ENCODE measurements around the gene TMC8.

Gene TMC8

DNA sequence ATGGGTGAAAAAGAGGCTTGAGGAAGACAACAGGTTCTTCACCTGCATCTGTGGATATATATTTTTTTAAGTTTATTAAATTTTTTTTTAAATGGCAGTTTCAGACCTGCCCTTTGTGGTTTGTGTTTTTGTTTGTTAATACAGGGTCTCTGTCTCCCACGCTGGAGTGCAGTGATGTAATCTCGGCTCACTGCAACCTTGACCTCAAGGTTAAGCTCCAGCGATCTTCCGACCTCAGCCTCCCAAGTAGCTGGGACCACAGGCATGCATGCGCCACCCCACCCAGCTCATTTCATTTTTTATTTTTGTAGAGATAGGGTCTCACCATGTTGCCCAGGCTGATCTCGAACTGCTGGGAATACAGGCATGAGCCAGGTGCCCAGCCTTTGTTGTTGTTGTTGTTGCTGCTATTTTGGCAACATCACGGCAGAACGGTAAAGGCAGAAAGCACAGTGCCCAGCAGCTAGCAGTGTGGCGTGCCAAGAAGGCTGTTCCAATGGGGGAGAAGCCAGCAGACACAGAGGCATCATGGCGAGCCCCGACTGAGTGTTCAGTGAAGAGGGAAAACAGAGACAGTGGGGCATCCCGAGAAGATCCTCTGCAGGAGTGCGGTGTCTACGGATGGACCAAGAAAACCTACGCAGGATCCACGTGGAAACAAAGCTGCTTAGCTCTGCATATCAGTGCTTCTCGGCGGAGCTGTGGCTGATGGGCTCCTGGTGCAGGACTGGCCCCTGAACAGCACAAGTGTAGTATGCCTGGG lies 21.7 kb upstream of the TMC8 start:
- no peak overlapping the region for H3K4me2 ChIP-seq (ENCODE audit: low read length)
- no peak overlapping the region for H3K4me3 ChIP-seq (ENCODE audit: low read depth, low read length)
- no peaks in the 10 kb centered on the region for H3K27me3 ChIP-seq (ENCODE audit: control insufficient read depth, insufficient read depth, low read length)
- no peaks in the 10 kb centered on the region for H3K79me2 ChIP-seq
- no peak overlapping the region for H3K9ac ChIP-seq
- TF ChIP-seq CTCF (IDR thresholded peaks at IDR 0.05): no peak
- no peak overlapping the region for H3K27ac ChIP-seq
- no peaks in the 10 kb centered on the region for H3K9me3 ChIP-seq (ENCODE audit: control insufficient read depth, low read length)
- H3K36me3 ChIP-seq (ENCODE audit: control insufficient read depth, insufficient read depth, low read length): no peaks in the 10 kb centered on the region
- no peak overlapping the region for H2AFZ ChIP-seq
- H3K4me1 ChIP-seq: peaks cover 4% of the 10 kb centered on the region

DNA sequence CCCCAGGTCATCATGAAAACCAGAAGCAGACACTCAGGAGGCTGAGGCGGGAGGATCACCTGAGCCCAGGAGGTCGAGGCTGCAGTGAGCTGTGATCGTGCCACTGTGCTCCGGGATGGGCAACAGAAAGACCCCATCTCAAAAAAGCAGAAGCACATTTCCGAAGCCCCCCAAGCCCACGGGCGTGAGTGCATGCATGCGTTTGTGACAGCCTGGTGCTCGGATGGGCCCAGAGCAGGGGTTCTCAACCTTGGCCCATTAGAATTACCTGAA lies 21.1 kb upstream of the TMC8 start:
- no peak for TF ChIP-seq CTCF (IDR thresholded peaks at IDR 0.05)
- H3K4me3 ChIP-seq (ENCODE audit: low read depth, low read length): no peak overlapping the region
- no peak overlapping the region for H3K9ac ChIP-seq
- no peaks in the 10 kb centered on the region for H3K79me2 ChIP-seq
- no peaks in the 10 kb centered on the region for H3K9me3 ChIP-seq (ENCODE audit: control insufficient read depth, low read length)
- H3K27ac ChIP-seq: no peak overlapping the region
- H2AFZ ChIP-seq: no peak overlapping the region
- peaks cover 4% of the 10 kb centered on the region for H3K4me1 ChIP-seq
- H3K36me3 ChIP-seq (ENCODE audit: control insufficient read depth, insufficient read depth, low read length): no peaks in the 10 kb centered on the region
- H3K27me3 ChIP-seq (ENCODE audit: control insufficient read depth, insufficient read depth, low read length): no peaks in the 10 kb centered on the region
- no peak overlapping the region for H3K4me2 ChIP-seq (ENCODE audit: low read length)

DNA sequence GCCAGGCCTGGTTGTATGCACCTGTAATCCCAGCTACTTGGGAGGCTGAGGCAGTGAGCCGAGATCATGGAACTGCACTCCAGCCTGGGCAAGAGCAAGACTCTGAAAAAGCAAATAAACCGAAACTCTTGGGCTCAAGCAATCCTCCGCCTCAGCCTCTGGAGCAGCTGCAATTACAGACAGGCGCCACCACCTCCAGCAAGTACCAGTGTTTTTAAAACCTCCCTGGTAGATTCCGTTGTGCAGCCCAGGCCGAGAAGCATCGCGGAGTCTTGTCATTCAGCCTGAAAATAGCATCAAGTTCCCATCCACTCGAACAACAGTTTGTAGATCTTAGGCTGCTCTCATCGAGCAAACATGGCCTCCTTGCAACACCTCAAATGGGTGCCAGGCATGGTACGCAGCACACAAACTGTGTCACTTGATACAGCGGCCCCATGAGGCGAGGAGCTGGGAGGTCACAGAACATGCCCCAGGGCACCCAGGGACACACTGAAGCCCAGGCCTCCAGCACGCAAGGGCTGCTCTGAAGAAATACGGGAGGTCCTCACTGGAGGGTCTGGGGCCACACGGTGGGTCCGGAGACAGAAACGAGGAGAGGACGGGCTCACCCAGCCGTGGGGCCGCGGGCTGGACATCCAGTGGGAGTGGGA lies 20.1 kb upstream of the TMC8 start:
- H3K9ac ChIP-seq: no peak overlapping the region
- no peak overlapping the region for H2AFZ ChIP-seq
- H3K4me2 ChIP-seq (ENCODE audit: low read length): no peak overlapping the region
- H3K27ac ChIP-seq: no peak overlapping the region
- TF ChIP-seq CTCF (IDR thresholded peaks at IDR 0.05): no peak
- H3K4me1 ChIP-seq: peaks cover 4% of the 10 kb centered on the region
- H3K4me3 ChIP-seq (ENCODE audit: low read depth, low read length): no peak overlapping the region
- no peaks in the 10 kb centered on the region for H3K27me3 ChIP-seq (ENCODE audit: control insufficient read depth, insufficient read depth, low read length)
- H3K79me2 ChIP-seq: no peaks in the 10 kb centered on the region
- H3K36me3 ChIP-seq (ENCODE audit: control insufficient read depth, insufficient read depth, low read length): no peaks in the 10 kb centered on the region
- no peaks in the 10 kb centered on the region for H3K9me3 ChIP-seq (ENCODE audit: control insufficient read depth, low read length)

DNA sequence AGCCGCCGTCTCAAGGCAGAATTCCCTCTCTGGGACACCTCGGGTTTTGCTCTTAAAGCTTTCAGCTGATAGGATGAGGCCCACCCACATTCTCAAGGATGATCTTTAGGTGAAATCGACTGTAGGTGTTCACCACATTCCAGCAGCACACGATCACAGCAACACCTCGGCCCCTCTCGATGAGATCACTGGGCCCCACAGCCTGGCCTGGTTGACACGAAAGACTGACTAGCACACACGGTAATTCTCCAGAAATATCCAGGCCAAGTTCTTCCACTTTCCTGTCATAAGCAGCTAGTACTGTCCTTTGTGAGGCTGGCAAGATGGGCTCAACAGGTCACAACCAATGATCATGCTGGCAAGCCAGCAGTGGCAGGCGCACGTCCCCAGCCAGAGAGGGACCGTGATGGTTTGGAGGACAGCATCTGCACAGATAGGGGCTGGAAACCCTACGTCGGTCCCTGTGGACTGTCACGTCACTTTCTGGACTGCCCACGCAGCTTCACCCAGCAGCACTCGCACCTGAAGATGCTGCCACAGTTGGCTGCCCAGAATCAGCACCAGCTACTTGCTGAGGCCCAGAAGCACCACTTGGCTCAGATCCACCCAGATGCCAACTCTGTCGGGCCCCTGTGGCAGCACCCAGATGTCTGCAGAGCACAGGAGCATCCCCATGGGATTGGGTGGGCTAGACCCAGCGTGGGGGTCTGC lies 19.4 kb upstream of the TMC8 start:
- no peak overlapping the region for H3K27ac ChIP-seq
- H3K9me3 ChIP-seq (ENCODE audit: control insufficient read depth, low read length): no peaks in the 10 kb centered on the region
- H3K4me2 ChIP-seq (ENCODE audit: low read length): no peak overlapping the region
- no peak overlapping the region for H2AFZ ChIP-seq
- no peak for TF ChIP-seq CTCF (IDR thresholded peaks at IDR 0.05)
- H3K27me3 ChIP-seq (ENCODE audit: control insufficient read depth, insufficient read depth, low read length): no peaks in the 10 kb centered on the region
- peaks cover 4% of the 10 kb centered on the region for H3K4me1 ChIP-seq
- no peaks in the 10 kb centered on the region for H3K36me3 ChIP-seq (ENCODE audit: control insufficient read depth, insufficient read depth, low read length)
- H3K9ac ChIP-seq: no peak overlapping the region
- H3K79me2 ChIP-seq: no peaks in the 10 kb centered on the region
- H3K4me3 ChIP-seq (ENCODE audit: low read depth, low read length): no peak overlapping the region
